Fibroblast of skin of abdomen (primary cell): ENCODE results near the gene DGCR2. TPM values are rescaled to one million over a fixed set of nuclear protein-coding genes. Genes with fewer than 3 reads are reported as not detected.
"Not testable (repeated sequence)": the region's sequence is repeated elsewhere in the genome, so short reads cannot be mapped to it uniquely, and the experiment has no call there.

Experiments
- DNase-seq: peaks from one replicate; pipeline ENCODE4 v3.0.0-alpha.2; 2013
- polyA plus RNA-seq, 2 experiments: library from polyadenylated mRNA; unstranded; fragments of 120-200 nt; gene quantifications; one replicate each; pipeline ENCODE4 v1.2.1, GENCODE V29; 2013; ENCODE audit not compliant: insufficient read length in 2 of 2

DGCR2 gene
- 38.2 TPM for polyA plus RNA-seq (2013, experiment 1 of 2; ENCODE audit: insufficient read length)
- 40.1 TPM for polyA plus RNA-seq (2013, experiment 2 of 2; ENCODE audit: insufficient read length)

- DNase-seq, result peak; percentile 97
These were observed at the start of gene DGCR2 for GRCh38 chr22:19122143-19122751. Gene DGCR2 (minus strand): TSS chr22:19122412. CDS start chr22:19122206, 206 bp downstream.

DNA sequence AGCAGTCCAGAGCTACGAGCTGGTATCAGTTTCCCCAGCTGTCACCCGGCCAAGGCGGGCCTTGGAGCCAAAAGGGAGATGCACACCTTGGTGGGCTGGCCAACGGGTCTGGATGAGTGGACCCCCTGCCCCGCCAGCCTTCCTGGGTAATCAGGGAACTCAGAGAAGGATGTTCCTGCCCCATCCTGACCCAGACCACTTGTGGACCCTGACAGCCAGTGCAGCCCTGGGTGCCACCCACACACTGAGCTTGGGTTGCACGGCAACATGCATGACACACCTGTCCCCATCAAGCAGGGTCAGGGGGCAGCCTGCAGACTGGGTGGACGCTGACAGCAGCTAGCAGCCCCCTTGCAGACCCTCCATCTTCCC lies 47.7 kb upstream of the DGCR2 start:
- DNase-seq, result no peak

GRCh38 chr22:19169002-19169946 lies 47.1 kb upstream of the DGCR2 start:
- no peak for DNase-seq

DNA sequence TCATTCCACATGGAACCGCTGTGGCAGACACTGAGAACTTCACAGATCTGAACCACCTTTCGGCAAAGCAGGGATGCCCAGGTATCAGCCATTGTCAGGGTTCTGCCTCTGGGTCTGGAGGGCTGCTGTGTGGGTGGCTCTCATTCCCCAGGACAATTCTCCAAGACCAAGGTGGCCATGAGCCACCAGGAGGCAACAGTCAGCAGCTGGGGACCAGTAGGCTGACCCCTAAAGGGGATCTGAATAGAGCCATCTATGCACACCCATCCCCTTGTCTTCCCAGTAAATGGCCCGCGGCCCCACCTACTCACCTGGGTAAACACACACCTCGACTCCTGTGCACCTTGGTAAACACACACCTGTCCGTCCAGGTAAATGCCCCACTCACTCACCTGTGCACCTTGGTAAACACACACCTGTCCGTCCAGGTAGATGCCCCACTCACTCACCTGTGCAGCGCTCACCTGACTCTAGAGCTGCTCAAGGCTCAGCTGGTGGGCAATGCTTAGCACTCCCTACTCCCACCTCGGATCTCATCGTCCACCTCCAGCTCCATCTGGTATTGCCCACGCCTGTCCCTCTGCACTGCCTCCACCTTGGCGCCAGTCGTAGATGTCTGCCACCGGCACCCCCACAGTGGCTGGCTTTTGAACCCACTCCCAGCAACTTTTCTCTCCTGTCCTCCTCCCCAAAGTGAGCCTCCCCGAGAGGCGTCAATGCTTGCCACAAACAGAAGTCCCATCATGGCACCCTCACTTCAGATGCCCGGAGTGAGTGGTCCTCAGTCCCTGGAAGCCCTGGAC lies 46.1 kb upstream of the DGCR2 start:
- DNase-seq, result no peak

GRCh38 chr22:19167106-19167869 lies 45.1 kb upstream of the DGCR2 start:
- no peak for DNase-seq

DNA sequence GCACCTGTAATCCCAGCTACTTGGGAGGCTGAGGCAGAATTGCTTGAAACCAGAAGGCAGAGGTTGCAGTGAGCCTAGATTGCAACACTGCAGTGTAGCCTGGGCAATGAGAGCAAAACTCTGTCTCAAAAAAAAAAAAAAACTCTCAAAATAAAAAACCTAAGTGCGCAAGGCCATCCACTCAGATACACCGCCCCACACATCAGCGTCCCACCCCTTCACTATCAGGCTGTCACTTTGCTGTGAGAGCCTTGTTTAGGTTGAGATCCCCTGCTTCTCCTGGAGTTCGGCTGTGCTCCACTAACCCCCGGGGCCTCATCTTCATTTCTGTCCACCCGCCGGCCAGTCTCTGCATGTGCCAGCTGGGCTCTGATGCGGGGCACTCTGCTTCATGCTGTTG lies 44.2 kb upstream of the DGCR2 start:
- DNase-seq, result no peak

GRCh38 chr22:19164425-19164824 lies 42.2 kb upstream of the DGCR2 start:
- DNase-seq, result no peak

GRCh38 chr22:19158649-19159048 lies 36.4 kb upstream of the DGCR2 start:
- not testable (repeated sequence) for DNase-seq

DNA sequence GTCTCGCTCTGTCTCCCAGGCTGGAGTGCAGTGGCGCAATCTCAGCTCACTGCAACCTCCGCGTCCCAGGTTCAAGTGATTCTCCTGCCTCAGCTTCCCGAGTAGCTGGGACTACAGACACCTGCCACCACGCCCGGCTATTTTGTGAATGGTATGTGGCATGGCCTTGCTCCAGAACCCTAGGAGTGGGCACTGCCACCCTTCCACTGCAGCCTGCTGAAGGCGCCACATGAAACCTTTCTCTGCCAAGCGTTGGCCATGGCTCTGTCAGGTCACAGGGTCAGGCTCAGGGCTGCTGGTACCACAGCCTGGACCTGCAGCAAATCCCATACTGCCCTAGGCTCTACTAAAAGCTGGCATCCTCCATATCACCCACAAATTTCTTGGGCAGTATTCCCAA lies 33.9 kb upstream of the DGCR2 start:
- DNase-seq, result not testable (repeated sequence)

- no peak for DNase-seq
These were observed 31.0 kb upstream of the DGCR2 start for GRCh38 chr22:19152942-19153883.

DNA sequence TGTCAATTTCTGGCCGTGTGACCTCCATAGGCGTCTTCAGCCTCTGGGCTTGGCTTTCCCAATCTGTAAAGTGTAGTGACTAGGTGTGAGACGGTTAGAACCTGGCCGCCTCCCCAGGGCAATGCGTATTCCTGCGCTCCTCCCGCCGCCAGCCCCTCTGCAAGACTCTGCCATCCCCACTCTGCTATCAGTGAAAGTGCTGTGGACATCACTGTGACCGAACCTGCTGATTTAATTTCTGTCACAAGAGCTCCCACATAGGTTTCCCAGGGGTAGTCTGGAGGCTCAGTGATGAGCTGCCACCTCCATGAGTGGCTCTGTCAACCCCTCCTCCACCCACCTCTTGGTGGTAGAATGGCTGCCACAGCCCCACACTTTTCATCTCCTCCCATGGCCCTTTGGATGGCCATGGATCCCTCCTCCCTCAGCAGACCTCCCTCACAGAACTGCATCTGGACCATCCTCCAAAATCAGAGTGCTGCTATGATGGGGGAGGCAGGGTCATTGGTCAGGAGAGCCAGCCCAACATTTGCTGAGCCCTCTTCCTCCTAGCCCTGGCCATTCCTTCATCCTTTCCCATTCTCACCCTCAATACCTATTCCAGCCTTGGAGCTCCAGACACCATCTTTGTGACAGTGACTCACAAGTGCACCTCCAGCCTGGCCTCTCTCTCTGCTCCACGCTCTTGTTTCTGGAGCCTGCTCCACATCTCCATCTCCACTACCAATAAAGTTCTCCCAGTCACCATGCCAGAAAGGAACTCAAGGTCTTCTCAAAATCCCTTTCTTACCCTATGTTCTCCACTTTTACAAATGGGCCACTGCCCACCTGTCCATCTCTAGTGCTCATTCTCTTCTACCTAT lies 29.3 kb upstream of the DGCR2 start:
- no peak for DNase-seq

- DNase-seq, result no peak
These were observed 28.5 kb upstream of the DGCR2 start for GRCh38 chr22:19150482-19151328.

- DNase-seq, result no peak
These were observed 27.8 kb upstream of the DGCR2 start, which contains the start of gene GSC2 for GRCh38 chr22:19149991-19150390. Gene GSC2 (minus strand): TSS chr22:19150292. CDS start chr22:19150283, 9 bp downstream.

- DNase-seq, result no peak
These were observed 27.1 kb upstream of the DGCR2 start for GRCh38 chr22:19149047-19149883.

- no peak for DNase-seq
These were observed 26.3 kb upstream of the DGCR2 start for GRCh38 chr22:19148417-19149046.

DNA sequence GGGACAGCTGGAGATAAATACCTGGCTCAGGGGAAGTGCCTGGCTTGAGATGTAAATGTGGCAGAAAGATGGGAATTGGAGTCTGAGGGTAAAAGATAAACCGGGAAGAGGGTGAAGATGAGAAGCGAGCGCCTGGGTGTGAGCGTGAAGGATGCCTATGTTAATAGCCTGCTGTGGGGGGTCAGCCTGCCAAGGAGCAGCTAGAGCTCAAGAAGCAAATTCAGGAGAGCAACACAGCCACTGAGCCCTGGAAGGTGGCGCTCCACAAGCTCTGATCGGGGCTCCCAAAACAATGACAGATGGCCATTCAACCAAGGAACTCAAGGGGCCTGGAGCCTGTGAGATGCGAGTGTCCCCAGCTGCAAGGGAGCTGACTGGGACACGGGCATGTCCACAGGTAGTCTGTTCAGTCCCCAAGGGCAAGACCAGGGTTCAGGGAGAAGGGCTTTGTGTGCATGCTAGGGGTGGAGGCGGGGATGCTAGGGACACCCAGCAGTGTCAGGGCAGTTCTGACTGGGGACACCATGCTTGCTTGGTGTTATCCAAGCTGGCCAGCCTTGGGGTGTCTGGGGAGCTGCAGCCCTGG lies 25.1 kb upstream of the DGCR2 start:
- no peak for DNase-seq
